Chondrocyte (in vitro differentiated cells): ENCODE measurements around the gene GRK3. TPM values are rescaled to one million over a fixed set of nuclear protein-coding genes. Genes with fewer than 3 reads are reported as not detected.

Source experiments
- DNase-seq: peaks from one replicate; pipeline ENCODE4 v3.0.0; 2021; ENCODE audit warnings: mixed read lengths, low spot score
- H3K27ac Mint-ChIP-seq: one replicate; pipeline ENCODE4 v1.8.0; 2021; ENCODE audit warnings: mild to moderate bottlenecking, moderate library complexity, mixed read lengths; ENCODE audit not compliant: unreplicated experiment
- H3K27me3 Mint-ChIP-seq: 2 replicates; pipeline ENCODE4 v1.8.0; 2021; ENCODE audit warnings: low read depth, mixed read lengths
- H3K36me3 Mint-ChIP-seq: 2 replicates; pipeline ENCODE4 v1.8.0; 2021; ENCODE audit warnings: low read depth, mixed read lengths
- H3K4me1 Mint-ChIP-seq: 2 replicates; pipeline ENCODE4 v1.8.0; 2021; ENCODE audit warnings: low read depth, mild to moderate bottlenecking, mixed read lengths
- H3K4me3 Mint-ChIP-seq: one replicate; pipeline ENCODE4 v1.8.0; 2021; ENCODE audit warnings: mild to moderate bottlenecking, moderate library complexity, mixed read lengths; ENCODE audit not compliant: unreplicated experiment
- H3K9me3 Mint-ChIP-seq: 2 replicates; pipeline ENCODE4 v1.8.0; 2021; ENCODE audit warnings: low read depth, mixed read lengths
- CTCF ChIP-seq: fragments of 200-600 bp; sonication (generic); IDR thresholded peaks from 2 replicates; pipeline ENCODE4 v1.5.0; 2021; ENCODE audit warnings: antibody characterized with exemption, mild to moderate bottlenecking, moderate library complexity
- total RNA-seq: library from RNA; stranded (reverse); gene quantifications from 3 replicates; pipeline ENCODE4 v1.2.1, GENCODE V29; 2021

GRK3 gene
- total RNA-seq, 1 donor from 2014 or later: 2.0 TPM

- Mint-ChIP-seq H3K4me1 (no peaks in the 10 kb centered on the region), H3K4me3 (no peak overlapping the region), H3K9me3 (no peaks in the 10 kb centered on the region), H3K27me3 (peaks cover 2% of the 10 kb centered on the region), H3K27ac (no peak overlapping the region), H3K36me3 (no peaks in the 10 kb centered on the region)
- TF ChIP-seq CTCF: no peak
- no peak for DNase-seq
These were observed 95.9 kb downstream of the GRK3 start for GRCh38 chr22:25660336-25660735.

GRCh38 chr22:25661073-25661472 is 96.6 kb downstream of the GRK3 start:
- Mint-ChIP-seq H3K4me1 (no peaks in the 10 kb centered on the region), H3K4me3 (no peak overlapping the region), H3K36me3 (no peaks in the 10 kb centered on the region), H3K27ac (no peak overlapping the region), H3K27me3 (peaks cover 2% of the 10 kb centered on the region), H3K9me3 (no peaks in the 10 kb centered on the region)
- no peak for TF ChIP-seq CTCF
- no peak for DNase-seq

GRCh38 chr22:25663654-25664053 is 99.2 kb downstream of the GRK3 start:
- Mint-ChIP-seq H3K27ac (no peak overlapping the region), H3K36me3 (no peaks in the 10 kb centered on the region), H3K27me3 (no peaks in the 10 kb centered on the region), H3K9me3 (no peaks in the 10 kb centered on the region), H3K4me1 (no peaks in the 10 kb centered on the region), H3K4me3 (no peak overlapping the region)
- no peak for TF ChIP-seq CTCF
- DNase-seq: no peak

- no peak overlapping the region for H3K27ac Mint-ChIP-seq
- H3K36me3 Mint-ChIP-seq: no peaks in the 10 kb centered on the region
- no peak for DNase-seq
- H3K27me3 Mint-ChIP-seq: no peaks in the 10 kb centered on the region
- H3K4me3 Mint-ChIP-seq: no peak overlapping the region
- H3K4me1 Mint-ChIP-seq: no peaks in the 10 kb centered on the region
- H3K9me3 Mint-ChIP-seq: no peaks in the 10 kb centered on the region
- TF ChIP-seq CTCF: no peak
These were observed 101.8 kb downstream of the GRK3 start for GRCh38 chr22:25666308-25666707.

- peaks cover 2% of the 10 kb centered on the region for H3K4me1 Mint-ChIP-seq
- no peak for TF ChIP-seq CTCF
- no peaks in the 10 kb centered on the region for H3K9me3 Mint-ChIP-seq
- no peak overlapping the region for H3K4me3 Mint-ChIP-seq
- H3K36me3 Mint-ChIP-seq: no peaks in the 10 kb centered on the region
- no peak for DNase-seq
- no peak overlapping the region for H3K27ac Mint-ChIP-seq
- no peaks in the 10 kb centered on the region for H3K27me3 Mint-ChIP-seq
These were observed 104.0 kb downstream of the GRK3 start for GRCh38 chr22:25668437-25668836.
